GM12874 (cell line): ENCODE data around the gene PKD2L1.

Source experiments
- TF ChIP-seq, protein P1 (sequence below): IDR thresholded peaks from 2 replicates; pipeline ENCODE4 v1.5.1; 2011; ENCODE audit warnings: low read depth, mild to moderate bottlenecking, control low read depth, low read length, moderate library complexity; ENCODE audit not compliant: insufficient read depth

The PKD2L1 gene

DNA sequence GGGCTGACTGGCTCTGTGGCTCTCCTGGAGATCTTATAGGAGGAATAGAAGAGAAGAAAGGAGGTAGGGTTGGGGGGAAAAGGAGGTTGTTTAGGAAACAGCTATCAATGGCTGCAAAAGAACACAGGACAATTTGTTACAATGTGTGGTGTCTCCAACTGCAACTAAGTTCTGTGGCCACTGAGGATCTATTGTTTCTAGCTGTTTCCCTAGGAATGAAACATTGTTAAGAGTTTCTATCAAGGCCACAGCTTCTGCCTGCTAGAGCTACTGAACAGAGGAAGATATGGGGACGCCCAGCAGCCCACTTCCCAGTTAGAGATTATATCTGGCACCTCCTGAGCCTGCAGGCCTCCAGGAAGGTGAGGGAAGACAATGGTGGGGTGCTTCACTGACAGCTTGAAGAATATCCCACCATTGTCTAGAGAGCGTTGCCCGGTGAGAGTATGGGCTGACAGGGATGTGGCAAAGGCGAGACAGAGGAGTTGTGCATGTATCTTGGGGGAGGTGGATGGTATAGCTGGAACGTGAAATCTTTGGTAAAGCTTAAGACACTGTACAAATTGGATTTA lies 21.0 kb upstream of the PKD2L1 start:
- TF ChIP-seq, protein P1, sequence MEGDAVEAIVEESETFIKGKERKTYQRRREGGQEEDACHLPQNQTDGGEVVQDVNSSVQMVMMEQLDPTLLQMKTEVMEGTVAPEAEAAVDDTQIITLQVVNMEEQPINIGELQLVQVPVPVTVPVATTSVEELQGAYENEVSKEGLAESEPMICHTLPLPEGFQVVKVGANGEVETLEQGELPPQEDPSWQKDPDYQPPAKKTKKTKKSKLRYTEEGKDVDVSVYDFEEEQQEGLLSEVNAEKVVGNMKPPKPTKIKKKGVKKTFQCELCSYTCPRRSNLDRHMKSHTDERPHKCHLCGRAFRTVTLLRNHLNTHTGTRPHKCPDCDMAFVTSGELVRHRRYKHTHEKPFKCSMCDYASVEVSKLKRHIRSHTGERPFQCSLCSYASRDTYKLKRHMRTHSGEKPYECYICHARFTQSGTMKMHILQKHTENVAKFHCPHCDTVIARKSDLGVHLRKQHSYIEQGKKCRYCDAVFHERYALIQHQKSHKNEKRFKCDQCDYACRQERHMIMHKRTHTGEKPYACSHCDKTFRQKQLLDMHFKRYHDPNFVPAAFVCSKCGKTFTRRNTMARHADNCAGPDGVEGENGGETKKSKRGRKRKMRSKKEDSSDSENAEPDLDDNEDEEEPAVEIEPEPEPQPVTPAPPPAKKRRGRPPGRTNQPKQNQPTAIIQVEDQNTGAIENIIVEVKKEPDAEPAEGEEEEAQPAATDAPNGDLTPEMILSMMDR: no peak

DNA sequence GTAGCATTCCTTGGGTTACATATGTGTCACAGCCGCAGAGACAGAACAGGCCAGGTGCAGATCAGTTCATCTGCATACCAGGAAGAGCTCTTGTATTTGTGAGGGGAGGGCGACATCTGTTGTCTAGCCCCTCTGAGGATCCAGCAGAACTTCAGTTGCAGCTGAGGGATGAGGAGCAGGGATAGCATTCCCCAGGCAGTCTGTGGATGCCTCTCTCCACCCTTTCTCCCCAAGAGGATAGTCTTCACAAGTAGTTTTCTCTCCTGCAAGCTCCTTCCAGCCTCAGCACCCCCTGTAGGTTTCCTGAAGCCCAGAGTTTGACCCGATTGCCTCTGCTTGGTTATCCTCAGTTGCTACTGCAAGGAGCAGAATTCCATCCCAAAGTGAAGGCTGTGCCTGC lies 19.6 kb upstream of the PKD2L1 start:
- TF ChIP-seq, protein P1: no peak

DNA sequence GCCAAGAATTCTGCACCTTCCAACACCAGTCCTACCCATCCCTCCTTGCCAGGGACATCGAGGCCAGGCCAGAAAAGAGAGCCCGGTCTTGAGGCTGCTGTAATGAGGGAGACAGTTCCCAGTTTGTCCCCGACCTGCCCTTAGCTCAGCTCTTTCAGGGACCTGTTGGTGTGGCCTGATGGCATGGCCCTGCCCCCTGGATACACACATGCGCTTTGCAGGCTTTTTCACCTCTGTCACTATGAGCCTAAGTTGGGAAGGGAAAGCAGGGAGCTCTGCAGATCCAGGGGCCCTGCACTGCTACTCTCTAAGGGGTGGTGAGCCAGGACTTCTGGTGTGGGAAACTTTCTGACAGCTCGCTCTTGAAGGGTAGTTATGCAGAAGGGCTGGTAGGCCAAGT lies 19.1 kb upstream of the PKD2L1 start:
- TF ChIP-seq, protein P1: no peak

DNA sequence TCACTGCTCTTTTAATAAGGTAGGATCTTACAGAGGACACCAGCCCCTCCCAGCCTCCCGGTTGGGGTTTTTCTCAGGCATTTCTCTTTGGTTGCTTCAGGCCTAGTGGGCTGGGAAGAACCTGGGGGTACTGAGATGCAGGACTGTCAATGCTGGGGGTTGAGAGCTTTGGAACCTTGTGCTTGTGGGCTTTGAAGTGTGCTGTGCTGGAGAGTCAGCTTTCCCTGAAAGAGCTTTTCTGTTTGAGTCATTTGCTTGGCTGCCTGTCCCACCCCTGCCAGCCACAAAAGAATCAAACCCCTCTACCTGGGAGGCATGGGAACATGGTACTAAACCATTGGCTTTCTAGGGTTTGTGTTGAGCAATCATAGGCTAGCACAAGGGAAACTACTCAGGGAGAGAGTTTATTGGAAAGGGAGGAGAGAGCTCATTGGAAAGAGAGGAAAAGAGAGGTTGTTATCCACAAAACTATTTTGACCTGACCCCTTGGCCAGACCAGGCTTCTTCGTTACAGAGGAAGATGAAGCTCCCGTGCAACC lies 18.4 kb upstream of the PKD2L1 start:
- TF ChIP-seq, protein P1: no peak

DNA sequence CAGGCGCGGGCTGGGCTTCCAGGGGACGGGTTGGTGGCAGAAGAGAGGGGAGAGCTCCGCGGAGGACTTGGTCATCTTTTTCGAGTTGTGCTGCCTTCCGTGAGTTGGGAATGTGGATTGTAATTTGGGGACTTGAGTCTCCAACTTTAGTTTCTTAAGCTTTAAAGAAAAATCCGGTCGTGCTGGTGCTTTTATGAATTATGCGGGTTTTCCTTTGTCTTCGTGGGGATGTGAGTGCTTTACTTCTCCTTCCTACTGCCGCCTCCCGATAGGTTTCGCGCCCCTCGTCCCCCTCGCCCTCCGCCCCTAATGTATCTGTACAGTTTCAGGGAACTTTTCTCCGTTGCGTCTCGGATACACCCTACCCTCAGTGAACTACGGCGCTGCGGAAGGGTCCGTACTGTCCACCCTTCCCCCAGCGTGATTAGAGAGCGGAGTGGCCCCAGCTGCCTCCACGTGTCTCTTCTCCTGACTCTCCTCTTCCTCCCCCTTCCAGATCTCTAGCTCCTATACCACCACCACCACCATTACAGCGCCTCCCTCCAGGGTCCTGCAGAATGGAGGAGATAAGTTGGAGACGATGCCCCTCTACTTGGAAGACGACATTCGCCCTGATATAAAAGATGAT lies 17.7 kb upstream of the PKD2L1 start:
- TF ChIP-seq, protein P1: no peak

DNA sequence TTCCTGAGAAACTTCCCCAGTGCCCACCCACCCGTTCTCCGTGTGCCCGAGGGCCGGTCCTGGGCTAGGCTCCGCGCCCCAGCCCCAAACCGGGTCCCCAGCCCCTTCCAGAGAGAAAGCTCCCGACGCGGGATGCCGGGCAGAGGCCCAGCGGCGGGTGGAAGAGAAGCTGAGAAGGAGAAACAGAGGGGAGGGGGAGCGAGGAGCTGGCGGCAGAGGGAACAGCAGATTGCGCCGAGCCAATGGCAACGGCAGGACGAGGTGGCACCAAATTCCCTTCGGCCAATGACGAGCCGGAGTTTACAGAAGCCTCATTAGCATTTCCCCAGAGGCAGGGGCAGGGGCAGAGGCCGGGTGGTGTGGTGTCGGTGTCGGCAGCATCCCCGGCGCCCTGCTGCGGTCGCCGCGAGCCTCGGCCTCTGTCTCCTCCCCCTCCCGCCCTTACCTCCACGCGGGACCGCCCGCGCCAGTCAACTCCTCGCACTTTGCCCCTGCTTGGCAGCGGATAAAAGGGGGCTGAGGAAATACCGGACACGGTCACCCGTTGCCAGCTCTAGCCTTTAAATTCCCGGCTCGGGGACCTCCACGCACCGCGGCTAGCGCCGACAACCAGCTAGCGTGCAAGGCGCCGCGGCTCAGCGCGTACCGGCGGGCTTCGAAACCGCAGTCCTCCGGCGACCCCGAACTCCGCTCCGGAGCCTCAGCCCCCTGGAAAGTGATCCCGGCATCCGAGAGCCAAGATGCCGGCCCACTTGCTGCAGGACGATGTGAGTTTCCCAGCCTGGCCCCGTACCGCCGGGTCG lies 16.9 kb upstream of the PKD2L1 start, which contains the start of gene SCD:
SCD (plus strand) TSS at position 469 of the 803 bp plus-strand sequence; CDS start at position 741, 272 bp downstream.
- TF ChIP-seq, protein P1: no peak

DNA sequence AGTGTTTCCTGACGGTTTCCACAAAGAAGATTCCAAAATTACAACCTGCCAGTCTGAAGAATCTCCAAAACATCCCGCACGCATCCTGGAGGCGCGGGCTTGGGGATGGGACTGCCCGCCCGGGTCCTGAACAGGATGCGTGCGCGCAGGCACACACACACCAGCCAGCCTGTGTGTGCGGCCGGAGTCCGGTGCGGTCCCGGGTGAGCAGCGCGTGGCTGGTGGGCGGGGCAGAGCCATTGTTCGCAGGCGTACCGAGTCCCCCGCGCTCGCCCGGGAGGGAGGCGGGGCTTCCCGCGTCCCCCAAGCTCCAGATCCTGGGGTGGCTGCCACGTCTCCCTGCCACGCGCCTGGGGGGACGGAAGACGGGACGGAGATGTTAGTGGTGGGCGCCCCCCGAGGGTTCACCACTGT lies 16.3 kb upstream of the PKD2L1 start:
- TF ChIP-seq, protein P1: no peak
